Trophoblast cell (in vitro differentiated cells and primary cell): ENCODE results near the gene CYP4V2.
"Not testable (repeated sequence)": the region's sequence is repeated elsewhere in the genome, so short reads cannot be mapped to it uniquely, and the experiment has no call there.

Experiments
- DNase-seq, 2 donors: peaks; one replicate each; pipeline ENCODE4 v3.0.0-alpha.2; 2016
- H2AFZ ChIP-seq: 2 replicates; pipeline ENCODE4 v1.6.1; 2013; ENCODE audit warnings: low read length, moderate library complexity, mild to moderate bottlenecking; ENCODE audit not compliant: insufficient read depth, poor library complexity
- H2AK5ac ChIP-seq: 2 replicates; pipeline ENCODE4 v1.6.1; 2013; ENCODE audit warnings: mild to moderate bottlenecking, low read length
- H2BK120ac ChIP-seq: 2 replicates; pipeline ENCODE4 v1.6.1; 2013; ENCODE audit warnings: low read length, mild to moderate bottlenecking, moderate library complexity; ENCODE audit not compliant: insufficient read depth, poor library complexity
- H2BK12ac ChIP-seq: 2 replicates; pipeline ENCODE4 v1.6.1; 2013; ENCODE audit warnings: mild to moderate bottlenecking, low read length, moderate library complexity
- H2BK5ac ChIP-seq: 2 replicates; pipeline ENCODE4 v1.6.1; 2013; ENCODE audit warnings: low read length, low read depth, moderate library complexity, mild to moderate bottlenecking; ENCODE audit not compliant: poor library complexity
- H3K14ac ChIP-seq: 2 replicates; pipeline ENCODE4 v1.6.1; 2013; ENCODE audit warnings: mild to moderate bottlenecking, low read length
- H3K18ac ChIP-seq: 2 replicates; pipeline ENCODE4 v1.6.1; 2013; ENCODE audit warnings: mild to moderate bottlenecking, low read length
- H3K23ac ChIP-seq: 2 replicates; pipeline ENCODE4 v1.6.1; 2013; ENCODE audit warnings: low read length
- H3K27ac ChIP-seq: 2 replicates; pipeline ENCODE4 v1.5.1; 2013; ENCODE audit warnings: low read depth, mild to moderate bottlenecking, inconsistent platforms, low read length, moderate library complexity
- H3K27me3 ChIP-seq: 2 replicates; pipeline ENCODE4 v1.6.1; 2013; ENCODE audit warnings: inconsistent platforms, mild to moderate bottlenecking, low read length, moderate library complexity; ENCODE audit not compliant: insufficient read depth
- H3K36me3 ChIP-seq, 2 experiments: 1 replicate in 1 of 2; 2 replicates in 1 of 2; pipeline ENCODE4 v1.6.1; 2013; ENCODE audit warnings: low read length in 2 of 2, mild to moderate bottlenecking in 2 of 2, moderate library complexity in 1 of 2; ENCODE audit not compliant: insufficient read depth in 2 of 2, control insufficient read depth in 1 of 2
- H3K4ac ChIP-seq: 2 replicates; pipeline ENCODE4 v1.6.1; 2013; ENCODE audit warnings: low read depth, mild to moderate bottlenecking, low read length, moderate library complexity
- H3K4me1 ChIP-seq, 2 experiments: 1 replicate in 1 of 2; 2 replicates in 1 of 2; pipeline ENCODE4 v1.6.1; 2013; ENCODE audit warnings: low read length in 2 of 2, mild to moderate bottlenecking in 2 of 2, moderate library complexity in 1 of 2; ENCODE audit not compliant: insufficient read depth in 2 of 2, control insufficient read depth in 1 of 2
- H3K4me2 ChIP-seq: 2 replicates; pipeline ENCODE4 v1.6.1; 2013; ENCODE audit warnings: inconsistent platforms, mild to moderate bottlenecking, low read length, moderate library complexity
- H3K4me3 ChIP-seq: 2 replicates; pipeline ENCODE4 v1.5.1; 2013; ENCODE audit warnings: mild to moderate bottlenecking, low read depth, low read length, inconsistent platforms
- H3K79me1 ChIP-seq: one replicate; pipeline ENCODE4 v1.6.1; 2013; ENCODE audit warnings: low read length
- H3K79me2 ChIP-seq: 2 replicates; pipeline ENCODE4 v1.6.1; 2013; ENCODE audit warnings: low read length, mild to moderate bottlenecking; ENCODE audit not compliant: control insufficient read depth, insufficient read depth, poor library complexity
- H3K9ac ChIP-seq: 2 replicates; pipeline ENCODE4 v1.6.1; 2013; ENCODE audit warnings: mild to moderate bottlenecking, low read length
- H3K9me3 ChIP-seq: 2 replicates; pipeline ENCODE4 v1.6.1; 2013; ENCODE audit warnings: low read depth, mild to moderate bottlenecking, control low read depth, inconsistent platforms, low read length; ENCODE audit not compliant: insufficient read depth
- H4K12ac ChIP-seq: 2 replicates; pipeline ENCODE4 v1.6.1; 2013; ENCODE audit warnings: low read depth, mild to moderate bottlenecking, low read length, moderate library complexity
- H4K8ac ChIP-seq: 2 replicates; pipeline ENCODE4 v1.6.1; 2013; ENCODE audit warnings: low read depth, mild to moderate bottlenecking, low read length, moderate library complexity
- H4K91ac ChIP-seq: one replicate; pipeline ENCODE4 v1.6.1; 2013; ENCODE audit warnings: low read depth, mild to moderate bottlenecking, low read length, moderate library complexity
- WGBS: extraction: QIAGEN DNeasy Blood & Tissue Kit; methylation state at CpG from one replicate; pipeline ENCODE4 v1.1.7; 2013; ENCODE audit warnings: missing lambda C conversion rate; ENCODE audit not compliant: insufficient read length, insufficient coverage; ENCODE audit errors: extremely low coverage; 5-methylcytosine and 5-hydroxymethylcytosine counted together

The CYP4V2 gene

GRCh38 chr4:186240848-186241491 is 49.6 kb downstream of the CYP4V2 start:
- H3K4me2 ChIP-seq: no peak overlapping the region
- no peak overlapping the region for H3K9ac ChIP-seq
- H2AFZ ChIP-seq: no peak overlapping the region
- H3K4ac ChIP-seq: no peak overlapping the region
- DNase-seq: no peak
- no peak overlapping the region for H3K18ac ChIP-seq
- H3K27me3 ChIP-seq: no peaks in the 10 kb centered on the region
- no peaks in the 10 kb centered on the region for H3K79me1 ChIP-seq
- H2BK12ac ChIP-seq: no peak overlapping the region
- H3K9me3 ChIP-seq: no peaks in the 10 kb centered on the region
- H3K14ac ChIP-seq: no peak overlapping the region
- no peaks in the 10 kb centered on the region for H3K4me1 ChIP-seq
- H3K79me2 ChIP-seq: no peaks in the 10 kb centered on the region
- no peaks in the 10 kb centered on the region for H3K36me3 ChIP-seq
- H3K27ac ChIP-seq: no peak overlapping the region
- H2BK120ac ChIP-seq: no peak overlapping the region
- no peak overlapping the region for H3K4me3 ChIP-seq
- no peak overlapping the region for H4K91ac ChIP-seq
- H2BK5ac ChIP-seq: no peak overlapping the region
- no peak overlapping the region for H4K12ac ChIP-seq
- H2AK5ac ChIP-seq: no peak overlapping the region
- H4K8ac ChIP-seq: no peak overlapping the region
- WGBS: no CpG with 5 or more reads among the region's 7 CpGs
- no peak overlapping the region for H3K23ac ChIP-seq

GRCh38 chr4:186241616-186242015 is 50.2 kb downstream of the CYP4V2 start:
- Histone ChIP-seq H4K12ac (no peak overlapping the region), H2BK12ac (no peak overlapping the region), H3K18ac (no peak overlapping the region), H3K27me3 (no peaks in the 10 kb centered on the region), H3K9ac (no peak overlapping the region), H2AFZ (no peak overlapping the region), H3K14ac (no peak overlapping the region), H2BK5ac (no peak overlapping the region), H3K27ac (no peak overlapping the region), H3K4me2 (no peak overlapping the region), H4K91ac (no peak overlapping the region), H4K8ac (no peak overlapping the region), H3K4me1 (no peaks in the 10 kb centered on the region), H3K9me3 (no peaks in the 10 kb centered on the region), H3K4ac (no peak overlapping the region), H3K79me2 (no peaks in the 10 kb centered on the region), H3K79me1 (no peaks in the 10 kb centered on the region), H2BK120ac (no peak overlapping the region), H2AK5ac (no peak overlapping the region), H3K23ac (no peak overlapping the region), H3K4me3 (no peak overlapping the region), H3K36me3 (no peaks in the 10 kb centered on the region)
- DNase-seq: no peak
- WGBS: no CpG with 5 or more reads among the region's 4 CpGs

- H3K4me3 ChIP-seq: not testable (repeated sequence)
These were observed 50.7 kb downstream of the CYP4V2 start for GRCh38 chr4:186242031-186242430.

GRCh38 chr4:186243331-186243730 is 52.0 kb downstream of the CYP4V2 start:
- no peak overlapping the region for H2BK120ac ChIP-seq
- no peaks in the 10 kb centered on the region for H3K4me1 ChIP-seq
- no CpG with 5 or more reads among the region's 2 CpGs for WGBS
- no peaks in the 10 kb centered on the region for H3K79me2 ChIP-seq
- H4K8ac ChIP-seq: no peak overlapping the region
- H2AFZ ChIP-seq: no peak overlapping the region
- no peaks in the 10 kb centered on the region for H3K36me3 ChIP-seq
- H3K9me3 ChIP-seq: no peaks in the 10 kb centered on the region
- no peak for DNase-seq
- H4K91ac ChIP-seq: no peak overlapping the region
- H3K27me3 ChIP-seq: no peaks in the 10 kb centered on the region
- H3K4me2 ChIP-seq: no peak overlapping the region
- H2BK5ac ChIP-seq: no peak overlapping the region
- no peak overlapping the region for H4K12ac ChIP-seq
- H3K4me3 ChIP-seq: no peak overlapping the region
- no peaks in the 10 kb centered on the region for H3K79me1 ChIP-seq
- H3K27ac ChIP-seq: no peak overlapping the region
- H3K4ac ChIP-seq: no peak overlapping the region
- H2AK5ac ChIP-seq: no peak overlapping the region
- no peak overlapping the region for H2BK12ac ChIP-seq
- no peak overlapping the region for H3K18ac ChIP-seq
- H3K14ac ChIP-seq: no peak overlapping the region
- no peak overlapping the region for H3K23ac ChIP-seq
- no peak overlapping the region for H3K9ac ChIP-seq

More at GRCh38 chr4:186242031-186242430, 50.7 kb downstream of the CYP4V2 start:
- not testable (repeated sequence) for H4K12ac ChIP-seq, H3K4ac ChIP-seq, H3K79me1 ChIP-seq, H3K79me2 ChIP-seq, H3K23ac ChIP-seq, H3K27me3 ChIP-seq, H2BK120ac ChIP-seq, H3K4me2 ChIP-seq, H2AFZ ChIP-seq, H2AK5ac ChIP-seq, H3K27ac ChIP-seq, H3K9ac ChIP-seq, H3K36me3 ChIP-seq, H3K9me3 ChIP-seq, H3K4me1 ChIP-seq, H4K91ac ChIP-seq, H2BK5ac ChIP-seq, H2BK12ac ChIP-seq, DNase-seq, H4K8ac ChIP-seq, H3K14ac ChIP-seq, H3K18ac ChIP-seq
- 100% methylated on average over 2 of the region's 10 CpGs for WGBS
